ENCODE data around the gene UPF3A.
A peak's percentile ranks its signal among the peaks of the same experiment; 100 is the strongest.

UPF3A gene

DNA sequence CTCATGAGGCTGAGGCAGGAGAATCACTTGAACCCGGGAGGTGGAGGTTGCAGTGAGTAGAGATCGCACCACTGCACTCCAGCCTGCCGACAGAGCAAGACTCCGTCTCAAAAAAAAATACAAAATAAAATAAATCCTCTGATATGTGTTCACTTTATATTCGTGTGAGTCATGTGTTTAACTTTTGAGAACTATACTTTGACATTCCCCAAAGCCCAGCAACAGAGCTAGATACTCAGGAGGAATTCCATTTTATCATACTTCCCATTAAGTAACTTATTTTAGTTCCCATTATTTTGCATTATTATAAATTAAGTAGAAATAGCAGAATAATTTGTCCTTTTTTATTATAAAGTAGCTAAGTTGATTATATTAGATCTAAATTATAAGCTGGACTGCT, 29.6 kb downstream of the UPF3A start:
- H3K27ac Mint-ChIP-seq = peak overlapping the region; percentile 29
- H3K4me3 Mint-ChIP-seq = no peak overlapping the region
- H3K36me3 Mint-ChIP-seq (ENCODE audit: low read depth) = peaks cover 22% of the 10 kb centered on the region
- TF ChIP-seq, protein P1, sequence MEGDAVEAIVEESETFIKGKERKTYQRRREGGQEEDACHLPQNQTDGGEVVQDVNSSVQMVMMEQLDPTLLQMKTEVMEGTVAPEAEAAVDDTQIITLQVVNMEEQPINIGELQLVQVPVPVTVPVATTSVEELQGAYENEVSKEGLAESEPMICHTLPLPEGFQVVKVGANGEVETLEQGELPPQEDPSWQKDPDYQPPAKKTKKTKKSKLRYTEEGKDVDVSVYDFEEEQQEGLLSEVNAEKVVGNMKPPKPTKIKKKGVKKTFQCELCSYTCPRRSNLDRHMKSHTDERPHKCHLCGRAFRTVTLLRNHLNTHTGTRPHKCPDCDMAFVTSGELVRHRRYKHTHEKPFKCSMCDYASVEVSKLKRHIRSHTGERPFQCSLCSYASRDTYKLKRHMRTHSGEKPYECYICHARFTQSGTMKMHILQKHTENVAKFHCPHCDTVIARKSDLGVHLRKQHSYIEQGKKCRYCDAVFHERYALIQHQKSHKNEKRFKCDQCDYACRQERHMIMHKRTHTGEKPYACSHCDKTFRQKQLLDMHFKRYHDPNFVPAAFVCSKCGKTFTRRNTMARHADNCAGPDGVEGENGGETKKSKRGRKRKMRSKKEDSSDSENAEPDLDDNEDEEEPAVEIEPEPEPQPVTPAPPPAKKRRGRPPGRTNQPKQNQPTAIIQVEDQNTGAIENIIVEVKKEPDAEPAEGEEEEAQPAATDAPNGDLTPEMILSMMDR (IDR thresholded peaks at IDR 0.05) = no peak
- H3K27me3 Mint-ChIP-seq (ENCODE audit: low read depth, poor library complexity) = no peaks in the 10 kb centered on the region
- no peak for DNase-seq
- peaks cover 36% of the 10 kb centered on the region for H3K4me1 Mint-ChIP-seq
- no peaks in the 10 kb centered on the region for H3K9me3 Mint-ChIP-seq

DNA sequence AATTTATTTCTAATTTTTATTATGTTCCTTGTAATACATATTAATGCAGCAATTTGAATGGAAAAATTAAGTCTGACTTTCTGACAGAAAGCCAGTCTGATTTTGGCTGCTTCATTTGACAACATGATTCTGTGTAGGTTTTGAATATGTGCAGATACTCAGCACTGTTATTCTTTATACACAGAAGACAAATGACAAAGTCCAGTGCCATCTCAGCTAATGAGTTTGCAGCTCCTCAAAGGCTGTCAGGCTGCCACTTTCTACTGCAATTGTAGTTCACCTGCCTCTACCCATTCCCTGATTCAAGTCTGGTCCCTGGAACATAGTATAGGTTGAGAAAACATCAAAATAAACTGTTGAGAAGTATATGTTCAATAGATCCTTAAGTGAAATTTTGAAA, 30.0 kb downstream of the UPF3A start:
- TF ChIP-seq, protein P1 (IDR thresholded peaks at IDR 0.05) = no peak

DNA sequence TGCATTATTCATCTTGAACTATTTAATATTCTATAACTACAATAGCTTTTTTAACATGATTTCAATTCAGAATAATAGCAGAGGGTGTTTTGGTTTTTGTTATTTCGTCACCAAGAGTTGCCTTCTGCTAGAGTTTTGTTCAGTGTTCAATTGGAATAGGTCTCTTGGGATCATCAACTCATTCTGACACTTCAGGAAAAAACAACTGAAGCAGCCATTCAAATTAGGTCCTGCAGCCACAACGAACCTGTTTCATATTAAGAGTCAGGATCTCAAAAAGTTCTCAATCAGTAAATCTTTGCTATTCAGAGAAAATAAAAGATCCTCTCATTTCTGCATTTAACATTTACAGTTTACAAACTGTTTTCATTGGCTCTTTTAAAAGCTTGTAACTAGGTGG, 30.5 kb downstream of the UPF3A start:
- no peak overlapping the region for H3K4me3 Mint-ChIP-seq
- TF ChIP-seq, protein P1 (IDR thresholded peaks at IDR 0.05) = no peak
- H3K27me3 Mint-ChIP-seq (ENCODE audit: low read depth, poor library complexity) = no peaks in the 10 kb centered on the region

More for the DNA sequence above, 30.0 kb downstream of the UPF3A start:
- no peaks in the 10 kb centered on the region for H3K9me3 Mint-ChIP-seq
- no peak for DNase-seq
- no peak overlapping the region for H3K27ac Mint-ChIP-seq
- no peaks in the 10 kb centered on the region for H3K27me3 Mint-ChIP-seq (ENCODE audit: low read depth, poor library complexity)
- peaks cover 18% of the 10 kb centered on the region for H3K36me3 Mint-ChIP-seq (ENCODE audit: low read depth)
- H3K4me1 Mint-ChIP-seq = peaks cover 36% of the 10 kb centered on the region
- no peak overlapping the region for H3K4me3 Mint-ChIP-seq

DNA sequence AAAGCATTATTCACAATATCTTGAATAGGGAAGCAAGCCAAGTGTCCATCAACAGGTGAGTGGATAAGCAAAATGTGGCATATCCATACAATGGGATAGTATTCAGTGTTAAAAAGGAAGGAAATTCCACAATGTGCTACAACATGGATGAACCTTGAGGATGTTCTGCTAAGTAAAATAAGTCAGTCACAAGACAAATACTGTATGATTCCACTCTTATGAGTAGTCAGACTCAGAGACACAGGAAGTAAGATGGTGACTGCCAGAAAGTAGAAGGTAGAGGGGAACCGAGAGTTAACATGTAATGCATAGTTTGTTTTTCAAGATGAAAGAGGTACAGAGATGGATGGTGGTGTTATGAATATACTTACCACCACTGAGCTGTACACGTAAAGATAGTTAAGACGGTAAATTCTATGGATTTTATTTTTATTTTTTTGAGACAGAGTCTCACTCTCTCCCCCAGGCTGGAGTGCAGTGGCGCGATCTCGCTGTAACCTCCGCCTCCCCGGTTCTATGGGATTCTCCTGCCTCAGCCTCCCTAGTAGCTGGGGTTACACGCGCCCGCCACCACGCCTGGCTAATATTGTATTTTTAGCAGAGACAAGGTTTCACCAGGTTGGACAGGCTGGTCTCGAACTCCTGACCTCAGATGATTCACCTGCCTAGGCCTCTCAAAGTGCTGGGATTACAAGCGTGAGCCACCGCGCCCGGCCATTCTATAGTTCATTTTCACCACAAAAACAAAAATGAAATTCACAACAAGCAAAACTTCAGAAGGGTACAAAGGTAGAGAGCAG, 31.9 kb downstream of the UPF3A start:
- DNase-seq = no peak
- TF ChIP-seq, protein P1 (IDR thresholded peaks at IDR 0.05) = no peak
- Mint-ChIP-seq H3K36me3 (ENCODE audit: low read depth) (peaks cover 23% of the 10 kb centered on the region), H3K9me3 (no peaks in the 10 kb centered on the region), H3K27ac (peak overlapping the region; percentile 48), H3K4me1 (peaks cover 50% of the 10 kb centered on the region), H3K4me3 (peak overlapping the region; percentile 87), H3K27me3 (ENCODE audit: low read depth, poor library complexity) (no peaks in the 10 kb centered on the region)

More for the DNA sequence above, 30.5 kb downstream of the UPF3A start:
- H3K4me1 Mint-ChIP-seq = peaks cover 41% of the 10 kb centered on the region
- DNase-seq = no peak
- H3K27ac Mint-ChIP-seq = no peak overlapping the region
- peaks cover 18% of the 10 kb centered on the region for H3K36me3 Mint-ChIP-seq (ENCODE audit: low read depth)
- no peaks in the 10 kb centered on the region for H3K9me3 Mint-ChIP-seq

DNA sequence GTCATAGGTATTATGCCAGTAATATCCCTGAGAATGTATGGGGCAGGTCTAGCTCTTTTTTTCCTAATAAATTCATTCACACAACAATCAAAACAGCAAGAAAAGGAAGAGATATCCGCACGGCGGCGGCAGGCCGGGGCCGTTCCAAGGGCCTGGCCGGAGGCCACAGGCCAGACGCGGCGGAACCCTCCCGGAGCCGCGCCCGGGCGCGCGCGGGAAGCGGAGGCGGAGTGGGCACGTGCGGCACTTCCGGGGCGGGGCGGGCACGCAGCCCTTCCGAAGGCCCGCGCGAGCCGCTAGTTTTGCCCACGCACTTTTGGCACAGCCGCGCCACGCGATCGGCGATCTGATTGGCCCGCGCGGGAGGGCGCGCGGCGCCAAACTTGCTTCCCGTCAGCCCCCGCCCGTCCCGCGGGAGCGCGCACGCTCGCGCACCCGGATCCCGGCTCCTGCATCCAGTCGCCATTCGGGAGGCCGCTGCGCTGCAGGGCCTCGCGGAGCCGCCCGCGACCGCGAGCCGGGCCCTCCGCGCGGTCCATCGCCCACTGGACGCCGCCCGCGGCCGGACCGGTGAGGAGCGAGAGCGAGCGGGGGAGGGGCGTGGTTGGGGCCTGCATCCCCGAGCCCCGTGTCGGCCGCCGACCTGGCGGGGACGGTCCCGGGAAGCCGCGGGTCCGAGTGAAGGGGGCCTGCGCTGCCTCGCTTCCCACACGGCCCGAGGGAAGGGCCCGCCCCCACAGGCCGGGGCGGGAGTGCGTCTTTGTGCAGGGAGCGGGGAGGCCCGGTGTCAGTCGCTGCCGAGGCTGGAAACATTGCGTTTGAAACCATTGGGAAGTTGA, 32.9 kb downstream of the UPF3A start, which contains the start of gene CHAMP1:
Gene CHAMP1 (plus strand): TSS at position 430 of the 839 bp plus-strand sequence. CDS start 9,340 bp downstream, outside the sequence.
- TF ChIP-seq, protein P1 (IDR thresholded peaks at IDR 0.05) = no peak

More for the DNA sequence above, 32.9 kb downstream of the UPF3A start, which contains the start of gene CHAMP1:
- Mint-ChIP-seq H3K9me3 (peaks cover 1% of the 10 kb centered on the region), H3K27me3 (ENCODE audit: low read depth, poor library complexity) (no peaks in the 10 kb centered on the region), H3K4me3 (peak within 1 kb of the TSS; percentile 88), H3K27ac (peak within 1 kb of the TSS; percentile 48), H3K36me3 (ENCODE audit: low read depth) (peaks cover 33% of the 10 kb centered on the region), H3K4me1 (peaks cover 60% of the 10 kb centered on the region)
- peak; percentile 93 for DNase-seq

All from nephron progenitor cell (in vitro differentiated cells).